T47D (cell line): ENCODE data around the gene LTBP1.
A peak's percentile ranks its signal among the peaks of the same experiment; 100 is the strongest.

Experiments
- DNase-seq, 2 experiments: peaks; one replicate each; pipeline versions ENCODE4 v3.0.0 to v3.0.0-alpha.2; 2011 to 2012; ENCODE audit warnings: low read depth in 1 of 2, low spot score in 1 of 2
- JUND ChIP-seq: IDR thresholded peaks from 2 replicates; pipeline ENCODE4 v1.6.1; 2012; ENCODE audit warnings: low read depth
- in situ Hi-C: cut with HindIII; loops from 2 replicates; pipeline ENCODE4 v1.10.0; 2016; ENCODE audit warnings: low sequenced_read_pairs, low pct_unique_long_range_greater_than_20kb

The LTBP1 gene

GRCh38 chr2:33077844-33078243, 131.1 kb downstream of the LTBP1 start:
- no peak for TF ChIP-seq JUND
- DNase-seq: peak in 1 of 2 experiments; percentile 62
- in situ Hi-C loops: no loop called here

- in situ Hi-C loops: no loop called here
- TF ChIP-seq JUND: no peak
- DNase-seq: no peak
Observed at GRCh38 chr2:33081691-33082090, 134.9 kb downstream of the LTBP1 start.

- no peak for DNase-seq
- TF ChIP-seq JUND: no peak
- in situ Hi-C loops: no loop called here
Observed at GRCh38 chr2:33083699-33084387, 137.1 kb downstream of the LTBP1 start.

GRCh38 chr2:33084433-33084832, 137.7 kb downstream of the LTBP1 start:
- in situ Hi-C loops: no loop called here
- DNase-seq: no peak
- no peak for TF ChIP-seq JUND

GRCh38 chr2:33085646-33086045, 138.9 kb downstream of the LTBP1 start:
- no peak for TF ChIP-seq JUND
- in situ Hi-C loops: no loop called here
- no peak for DNase-seq

- in situ Hi-C loops: no loop called here
- DNase-seq: no peak
- TF ChIP-seq JUND: no peak
Observed at GRCh38 chr2:33086400-33087015, 139.8 kb downstream of the LTBP1 start.

- DNase-seq: no peak
- in situ Hi-C loops: no loop called here
- no peak for TF ChIP-seq JUND
Observed at GRCh38 chr2:33090553-33091134, 143.9 kb downstream of the LTBP1 start.

- DNase-seq: no peak
- in situ Hi-C loops: no loop called here
- no peak for TF ChIP-seq JUND
Observed at GRCh38 chr2:33091541-33092123, 144.9 kb downstream of the LTBP1 start.

GRCh38 chr2:33093283-33093993, 146.7 kb downstream of the LTBP1 start:
- no peak for DNase-seq
- TF ChIP-seq JUND: no peak
- in situ Hi-C loops: no loop called here

- in situ Hi-C loops: no loop called here
- TF ChIP-seq JUND: no peak
- no peak for DNase-seq
Observed at GRCh38 chr2:33094303-33094702, 147.6 kb downstream of the LTBP1 start.

- no peak for DNase-seq
- in situ Hi-C loops: no loop called here
Observed at GRCh38 chr2:33099989-33100388, 153.2 kb downstream of the LTBP1 start.

GRCh38 chr2:33100921-33101320, 154.2 kb downstream of the LTBP1 start:
- DNase-seq: no peak
- in situ Hi-C loops: no loop called here
- no peak for TF ChIP-seq JUND

More at GRCh38 chr2:33099989-33100388, 153.2 kb downstream of the LTBP1 start:
- no peak for TF ChIP-seq JUND
